Upper lobe of left lung (tissue), 4 donors: ENCODE data around the gene SUPT16H.
"Not testable (repeated sequence)": the region's sequence is repeated elsewhere in the genome, so short reads cannot be mapped to it uniquely, and the experiment has no call there.

ENCODE experiments used
- EP300 ChIP-seq, 4 donors: sonication (generic); formaldehyde crosslinking; IDR thresholded peaks; one replicate each; pipeline ENCODE4 v1.5.1; 2017; ENCODE audit warnings: antibody characterized with exemption in 4 of 4, control low read depth in 2 of 4
- POLR2A ChIP-seq, 4 donors: fragments of 450-650 bp; IDR thresholded peaks; one replicate each; pipeline ENCODE4 v1.5.1; 2016 to 2017; ENCODE audit warnings: antibody characterized with exemption in 4 of 4, mild to moderate bottlenecking in 2 of 4
- POLR2AphosphoS5 ChIP-seq, 2 donors: sonication (generic); formaldehyde crosslinking; IDR thresholded peaks; one replicate each; pipeline ENCODE4 v1.5.1; 2017; ENCODE audit warnings: antibody characterized with exemption in 2 of 2
- TF ChIP-seq, protein P1 (sequence below), 6 experiments: fragments of 450-650 bp in 4 of 6; fragments of 200-600 bp in 2 of 6; sonication (generic) in 2 of 6; IDR thresholded peaks; one replicate each; pipeline ENCODE4 v1.5.1; 2016 to 2019; ENCODE audit warnings: antibody characterized with exemption in 6 of 6

DNA sequence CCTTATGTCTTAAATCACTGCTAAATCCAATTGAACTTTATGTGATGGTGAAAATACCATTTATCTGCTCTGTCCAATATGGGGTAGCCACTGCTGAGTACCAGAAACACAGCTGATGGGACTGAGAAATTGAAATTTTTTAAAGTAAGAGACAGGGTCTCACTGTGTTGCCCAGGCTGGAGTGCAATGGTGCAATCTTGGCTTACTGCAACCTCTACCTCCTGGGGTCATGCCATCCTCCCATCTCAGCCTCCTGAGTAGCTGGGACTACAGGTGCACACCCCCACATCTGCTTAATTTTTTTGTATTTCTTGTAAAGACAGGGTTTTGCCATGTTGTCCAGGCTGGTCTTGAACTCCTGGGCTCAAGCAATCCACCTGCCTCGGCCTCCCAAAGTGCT, 11.0 kb downstream of the SUPT16H start:
- TF ChIP-seq POLR2A, EP300, POLR2AphosphoS5 (IDR thresholded peaks at IDR 0.05): not testable (repeated sequence)
- TF ChIP-seq, protein P1, sequence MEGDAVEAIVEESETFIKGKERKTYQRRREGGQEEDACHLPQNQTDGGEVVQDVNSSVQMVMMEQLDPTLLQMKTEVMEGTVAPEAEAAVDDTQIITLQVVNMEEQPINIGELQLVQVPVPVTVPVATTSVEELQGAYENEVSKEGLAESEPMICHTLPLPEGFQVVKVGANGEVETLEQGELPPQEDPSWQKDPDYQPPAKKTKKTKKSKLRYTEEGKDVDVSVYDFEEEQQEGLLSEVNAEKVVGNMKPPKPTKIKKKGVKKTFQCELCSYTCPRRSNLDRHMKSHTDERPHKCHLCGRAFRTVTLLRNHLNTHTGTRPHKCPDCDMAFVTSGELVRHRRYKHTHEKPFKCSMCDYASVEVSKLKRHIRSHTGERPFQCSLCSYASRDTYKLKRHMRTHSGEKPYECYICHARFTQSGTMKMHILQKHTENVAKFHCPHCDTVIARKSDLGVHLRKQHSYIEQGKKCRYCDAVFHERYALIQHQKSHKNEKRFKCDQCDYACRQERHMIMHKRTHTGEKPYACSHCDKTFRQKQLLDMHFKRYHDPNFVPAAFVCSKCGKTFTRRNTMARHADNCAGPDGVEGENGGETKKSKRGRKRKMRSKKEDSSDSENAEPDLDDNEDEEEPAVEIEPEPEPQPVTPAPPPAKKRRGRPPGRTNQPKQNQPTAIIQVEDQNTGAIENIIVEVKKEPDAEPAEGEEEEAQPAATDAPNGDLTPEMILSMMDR (IDR thresholded peaks at IDR 0.05), result not testable (repeated sequence)
